Activated T-helper 1 cell treated with Interleukin-2 at 50 U/mL for 16 hours (primary cell): ENCODE measurements around the gene NEDD4.
"Not testable (repeated sequence)": the region's sequence is repeated elsewhere in the genome, so short reads cannot be mapped to it uniquely, and the experiment has no call there.

Source experiments
- DNase-seq: peaks from one replicate; pipeline ENCODE4 v3.0.0-alpha.2; 2020; ENCODE audit warnings: low read depth

The NEDD4 gene

DNA sequence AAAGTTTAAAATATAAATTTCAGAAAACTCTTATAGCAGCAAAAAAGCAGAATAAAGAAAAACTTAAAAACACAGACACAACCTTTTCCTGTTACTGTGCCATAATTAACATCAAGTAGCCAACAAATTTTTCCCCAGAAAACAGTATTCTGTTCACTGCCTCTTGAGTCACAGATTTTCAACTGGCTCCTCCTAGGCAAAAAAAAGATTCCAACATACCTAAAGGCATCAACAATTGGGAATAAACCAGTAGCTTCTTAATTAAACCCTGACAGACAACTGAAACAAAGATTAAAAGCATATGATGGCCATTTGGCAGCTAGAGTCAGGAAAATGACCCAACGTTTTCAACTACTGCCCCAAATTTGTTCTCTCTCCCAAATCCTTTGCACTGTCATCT is 10.9 kb upstream of the NEDD4 start:
- not testable (repeated sequence) for DNase-seq

GRCh38 chr15:56003777-56004176 is 10.4 kb upstream of the NEDD4 start:
- not testable (repeated sequence) for DNase-seq

GRCh38 chr15:56003277-56003676 is 9.9 kb upstream of the NEDD4 start:
- DNase-seq, result not testable (repeated sequence)

DNA sequence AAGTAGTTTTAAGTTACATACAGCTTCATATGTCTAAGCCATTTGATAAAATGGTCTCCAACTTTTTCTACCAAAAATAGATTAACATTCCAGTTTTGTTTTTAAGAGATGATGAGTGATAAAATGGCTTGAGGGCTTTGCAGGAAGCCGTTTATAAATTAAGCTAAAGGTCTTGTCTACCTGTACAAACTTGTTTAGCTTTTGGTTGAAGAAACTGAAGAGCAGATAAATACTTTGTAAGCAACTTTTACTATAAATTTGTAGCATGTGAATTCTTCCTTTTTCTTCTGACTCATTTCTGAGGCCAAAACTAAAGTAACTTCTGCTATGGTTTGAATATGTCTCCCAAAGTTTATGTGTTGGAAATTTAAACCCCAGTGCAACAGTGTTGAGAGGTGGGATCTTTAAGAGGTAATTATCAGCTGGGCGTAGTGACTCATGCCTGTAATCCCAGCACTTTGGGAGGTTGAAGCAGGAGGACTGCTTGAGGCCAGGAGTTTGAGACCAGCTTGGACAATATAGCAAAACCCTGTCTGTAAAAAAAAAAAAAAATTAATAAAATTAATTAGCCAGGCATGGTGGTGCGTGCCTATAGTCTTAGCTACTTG is 8.2 kb upstream of the NEDD4 start:
- DNase-seq, result no peak

- DNase-seq, result no peak
Observed at GRCh38 chr15:55999658-56000057, 6.2 kb upstream of the NEDD4 start.

DNA sequence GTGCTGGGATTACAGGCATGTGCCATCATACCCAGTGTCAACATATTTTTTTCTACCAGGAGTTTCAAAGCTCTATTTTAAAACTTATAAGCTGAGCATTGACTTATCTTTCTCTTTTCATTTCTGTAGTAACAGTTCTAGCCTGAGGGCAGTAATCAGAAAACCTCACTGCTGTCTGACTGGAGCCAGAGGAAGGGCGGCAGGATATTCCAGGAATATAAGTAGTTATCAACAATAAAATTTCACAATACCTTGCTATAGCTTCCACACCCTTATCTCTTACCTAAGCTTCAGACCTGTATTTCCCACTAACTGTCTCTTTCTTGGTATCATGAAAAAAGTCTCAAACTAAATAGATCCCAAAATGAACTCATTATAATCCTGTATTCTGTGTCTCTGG is 5.1 kb upstream of the NEDD4 start:
- DNase-seq, result no peak

DNA sequence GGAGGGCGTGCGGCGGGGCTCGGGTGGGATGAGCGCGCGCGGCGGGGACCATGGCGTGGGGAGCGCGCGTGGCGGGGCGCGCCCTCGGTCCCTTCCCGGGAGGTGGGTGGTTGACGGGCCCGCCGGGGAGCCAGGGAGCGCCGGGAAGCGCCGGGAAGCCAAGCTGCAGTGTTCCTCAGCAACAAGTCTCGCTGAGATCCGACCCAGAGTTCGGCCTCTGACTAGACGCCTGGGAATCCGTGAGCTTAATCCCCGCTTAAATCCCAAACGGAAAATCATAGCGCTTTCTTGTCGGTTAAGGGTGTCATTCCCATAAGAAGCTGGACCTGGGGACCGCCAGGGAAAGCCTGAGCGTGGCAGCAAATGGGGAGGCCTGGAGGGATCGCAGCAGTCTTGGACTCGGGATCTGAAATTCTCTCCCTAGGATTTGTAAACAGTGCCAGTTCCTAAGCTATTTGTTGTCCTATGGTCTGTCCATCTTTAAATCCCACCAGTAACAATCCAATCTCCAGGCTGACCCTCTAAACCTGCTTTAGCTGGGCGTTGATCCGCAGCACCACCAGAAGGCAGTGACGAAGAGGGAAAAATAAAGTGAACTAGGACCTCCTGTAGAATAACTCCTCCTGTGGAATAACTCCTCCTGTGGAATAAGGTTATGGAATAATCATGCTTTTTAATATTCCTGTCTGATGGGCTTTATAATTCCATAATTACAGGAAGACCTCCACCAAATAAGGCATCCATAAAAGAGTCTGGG is 570 bp upstream of the NEDD4 start:
- no peak for DNase-seq

DNA sequence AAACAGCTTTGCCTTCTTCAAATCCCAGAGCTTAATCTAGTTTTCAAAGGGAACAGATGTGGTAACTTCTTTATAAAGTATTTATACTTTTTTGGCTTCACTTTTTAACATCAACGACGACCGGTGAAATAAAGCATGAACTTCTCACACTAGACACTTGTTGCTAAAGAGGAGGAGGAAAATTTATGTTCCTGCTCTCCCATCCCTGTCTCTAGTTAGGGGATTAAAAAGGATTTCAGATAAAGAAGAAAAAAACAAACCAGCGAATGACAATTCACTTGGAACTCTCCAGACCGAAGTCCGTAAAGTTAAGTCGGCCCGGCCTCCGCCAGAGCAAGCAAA is 672 bp downstream of the NEDD4 start:
- no peak for DNase-seq

GRCh38 chr15:55991802-55992768 is 1.3 kb downstream of the NEDD4 start:
- DNase-seq, result no peak

- no peak for DNase-seq
Observed at GRCh38 chr15:55990998-55991397, 2.4 kb downstream of the NEDD4 start.

GRCh38 chr15:55990516-55990915 is 2.9 kb downstream of the NEDD4 start:
- DNase-seq, result no peak

GRCh38 chr15:55989383-55989782 is 4.0 kb downstream of the NEDD4 start:
- no peak for DNase-seq

DNA sequence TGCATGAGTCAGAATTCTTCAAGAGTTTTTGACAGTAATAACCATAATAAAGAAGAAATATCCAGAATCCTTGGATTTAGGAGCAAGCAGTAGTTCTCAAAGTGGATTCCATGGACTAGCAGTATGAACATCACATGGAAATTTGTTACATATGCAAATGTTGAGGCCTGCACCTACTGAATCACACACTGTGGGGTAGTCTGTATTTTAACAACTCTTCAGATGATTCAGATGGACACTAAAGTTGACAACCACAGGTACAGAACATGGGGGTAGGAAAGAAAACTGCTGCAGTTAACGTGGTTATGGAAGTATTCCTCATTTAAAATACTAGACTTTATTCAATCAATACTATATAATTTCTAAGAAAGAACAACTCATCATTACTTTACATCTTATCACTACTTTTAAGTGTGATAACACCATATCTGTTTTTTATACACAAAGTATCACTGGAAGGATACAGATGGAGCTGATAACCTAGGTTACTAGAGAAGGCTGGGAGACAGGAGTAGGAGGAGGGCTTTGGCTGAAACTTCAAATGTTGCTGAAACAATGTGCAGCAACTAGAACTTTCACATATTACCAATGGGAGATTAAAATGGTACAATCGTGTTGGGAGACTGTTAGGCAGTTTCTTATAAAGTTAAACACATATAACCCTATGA is 11.7 kb downstream of the NEDD4 start:
- DNase-seq, result no peak

GRCh38 chr15:55980511-55980910 is 12.9 kb downstream of the NEDD4 start:
- DNase-seq, result no peak

GRCh38 chr15:55977231-55977630 is 16.2 kb downstream of the NEDD4 start:
- no peak for DNase-seq

- no peak for DNase-seq
Observed at GRCh38 chr15:55970286-55970685, 23.1 kb downstream of the NEDD4 start.

DNA sequence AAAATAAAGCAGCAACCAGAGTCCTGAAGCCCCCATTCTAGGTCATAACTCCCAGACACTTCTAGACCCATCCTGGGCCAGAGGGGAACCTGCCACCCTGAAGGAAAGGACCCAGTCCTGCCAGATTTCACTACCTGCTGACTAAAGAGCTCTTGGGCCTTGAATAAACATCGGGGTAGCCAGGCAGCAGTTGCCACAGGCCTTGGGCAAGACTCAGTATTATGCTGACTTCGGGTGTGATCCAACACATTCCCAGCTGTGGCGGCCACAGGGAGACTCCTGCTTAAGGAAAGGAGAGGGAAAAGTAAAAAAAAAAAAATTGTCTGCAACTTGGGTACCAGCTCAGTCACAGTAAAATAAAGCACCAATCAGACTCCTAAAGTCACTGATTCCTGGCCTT is 23.8 kb downstream of the NEDD4 start:
- no peak for DNase-seq

DNA sequence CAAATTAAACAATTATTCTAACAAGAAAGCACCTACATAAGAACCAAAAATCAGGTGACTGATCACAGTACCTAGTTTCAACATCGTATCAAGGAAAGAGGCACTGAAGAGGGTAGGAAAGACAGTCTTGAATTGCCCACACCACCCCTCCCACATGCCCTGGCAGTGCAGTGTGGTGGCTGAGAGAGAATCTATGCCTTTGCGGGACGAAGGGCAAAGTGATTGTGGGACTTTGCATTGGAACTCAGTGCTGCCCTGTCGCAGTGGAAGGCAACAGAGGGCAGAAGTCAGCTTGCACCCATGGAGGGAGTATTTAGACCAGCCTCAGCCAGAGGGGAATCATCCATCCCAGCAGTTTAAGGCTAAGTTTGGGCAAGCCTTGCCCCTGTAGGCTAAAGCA is 24.5 kb downstream of the NEDD4 start:
- no peak for DNase-seq

DNA sequence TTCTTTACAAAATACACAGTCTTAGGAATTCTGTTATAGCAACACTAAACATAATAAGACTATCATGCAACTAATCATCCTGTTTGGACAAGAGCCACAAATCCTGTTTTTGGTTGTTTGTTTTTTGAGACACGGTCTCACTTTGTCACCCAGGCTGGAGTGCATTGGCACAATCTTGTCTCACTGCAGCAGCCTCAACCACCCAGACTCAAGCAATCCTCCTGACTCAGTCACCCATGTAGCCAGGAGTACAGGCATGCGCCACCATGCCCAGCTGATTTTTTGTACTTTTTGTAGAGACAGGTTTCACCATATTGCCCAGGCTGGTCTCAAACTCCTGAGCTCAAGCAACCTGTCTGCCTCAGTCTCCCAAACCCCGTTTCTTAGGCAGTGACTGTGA is 28.3 kb downstream of the NEDD4 start:
- DNase-seq, result no peak

- no peak for DNase-seq
Observed at GRCh38 chr15:55960946-55961345, 32.5 kb downstream of the NEDD4 start.

- DNase-seq, result no peak
Observed at GRCh38 chr15:55959744-55960447, 33.5 kb downstream of the NEDD4 start.

- no peak for DNase-seq
Observed at GRCh38 chr15:55958349-55958748, 35.1 kb downstream of the NEDD4 start.
